Measurements from ENCODE around the gene TIGD4.
A peak's percentile ranks its signal among the peaks of the same experiment; 100 is the strongest.
"Not testable (repeated sequence)": the region's sequence is repeated elsewhere in the genome, so short reads cannot be mapped to it uniquely, and the experiment has no call there.

Gene TIGD4

GRCh38 chr4:152780267-152780778 lies 793 bp upstream of the TIGD4 start:
- DNase-seq: no peak

GRCh38 chr4:152778656-152779512 lies 646 bp downstream of the TIGD4 start:
- DNase-seq: peak in 2 of 4 experiments; percentile 10 to 21

GRCh38 chr4:152777488-152777887 lies 2.0 kb downstream of the TIGD4 start:
- DNase-seq: no peak

GRCh38 chr4:152776352-152776751 lies 3.2 kb downstream of the TIGD4 start:
- DNase-seq: no peak

- no peak for DNase-seq
Observed at GRCh38 chr4:152773953-152774352, 5.6 kb downstream of the TIGD4 start.

GRCh38 chr4:152773339-152773738 lies 6.2 kb downstream of the TIGD4 start:
- no peak for DNase-seq

GRCh38 chr4:152771741-152772533 lies 7.6 kb downstream of the TIGD4 start:
- DNase-seq: no peak

- DNase-seq: not testable (repeated sequence)
Observed at GRCh38 chr4:152765069-152765737, 14.3 kb downstream of the TIGD4 start.

GRCh38 chr4:152763796-152764195 lies 15.7 kb downstream of the TIGD4 start:
- DNase-seq: no peak

- no peak for DNase-seq
Observed at GRCh38 chr4:152748619-152749018, 30.9 kb downstream of the TIGD4 start.

GRCh38 chr4:152747444-152747843 lies 32.1 kb downstream of the TIGD4 start:
- DNase-seq: no peak

GRCh38 chr4:152738827-152739226 lies 40.7 kb downstream of the TIGD4 start:
- no peak for DNase-seq

GRCh38 chr4:152735906-152736305 lies 43.6 kb downstream of the TIGD4 start:
- DNase-seq: no peak

- no peak for DNase-seq
Observed at GRCh38 chr4:152735396-152735859, 44.1 kb downstream of the TIGD4 start.

GRCh38 chr4:152734699-152735050 lies 44.9 kb downstream of the TIGD4 start:
- no peak for DNase-seq

- no peak for DNase-seq
Observed at GRCh38 chr4:152734015-152734698, 45.4 kb downstream of the TIGD4 start.

- no peak for DNase-seq
Observed at GRCh38 chr4:152731997-152732396, 47.5 kb downstream of the TIGD4 start.

GRCh38 chr4:152729466-152729865 lies 50.1 kb downstream of the TIGD4 start:
- no peak for DNase-seq

GRCh38 chr4:152728343-152728742 lies 51.2 kb downstream of the TIGD4 start:
- DNase-seq: no peak

GRCh38 chr4:152727784-152728183 lies 51.7 kb downstream of the TIGD4 start:
- no peak for DNase-seq

- DNase-seq: no peak
Observed at GRCh38 chr4:152724494-152724893, 55.0 kb downstream of the TIGD4 start.

- DNase-seq: no peak
Observed at GRCh38 chr4:152723236-152723635, 56.3 kb downstream of the TIGD4 start.
